Neural cell (in vitro differentiated cells): ENCODE data around the gene MTHFD1L. TPM values are rescaled to one million over a fixed set of nuclear protein-coding genes. Genes with fewer than 3 reads are reported as not detected.

Experiments
- H2AFZ ChIP-seq: fragments of 200-600, 300-800 bp; sonication (generic), shearing (Covaris generic); 2 replicates; pipeline ENCODE4 v1.6.0; 2014; ENCODE audit warnings: low read depth, mild to moderate bottlenecking, antibody characterized with exemption, low read length, moderate library complexity
- H3F3A ChIP-seq: fragments of 200-600 bp; shearing (Covaris generic); 2 replicates; pipeline ENCODE4 v1.6.1; 2016; ENCODE audit warnings: mild to moderate bottlenecking, moderate library complexity, mixed read lengths, antibody characterized with exemption, low read length; ENCODE audit not compliant: insufficient read depth, poor library complexity, severe bottlenecking
- H3K27ac ChIP-seq: fragments of 200-600, 300-800 bp; sonication (generic), shearing (Covaris generic); 2 replicates; pipeline ENCODE4 v1.5.1; 2014; ENCODE audit warnings: mild to moderate bottlenecking, low read length, moderate library complexity
- H3K27me3 ChIP-seq: fragments of 300-800, 200-600 bp; sonication (generic), shearing (Covaris generic); 2 replicates; pipeline ENCODE4 v1.6.0; 2014; ENCODE audit warnings: mild to moderate bottlenecking, low read depth, low read length, moderate library complexity; ENCODE audit not compliant: insufficient read depth
- H3K36me3 ChIP-seq: fragments of 300-800, 200-600 bp; sonication (generic), shearing (Covaris generic); 2 replicates; pipeline ENCODE4 v1.5.1; 2014; ENCODE audit warnings: mild to moderate bottlenecking, antibody characterized with exemption, low read length, moderate library complexity; ENCODE audit not compliant: insufficient read depth
- H3K4me2 ChIP-seq: fragments of 300-800, 200-600 bp; sonication (generic), shearing (Covaris generic); 2 replicates; pipeline ENCODE4 v1.6.0; 2014; ENCODE audit warnings: mild to moderate bottlenecking, low read length
- H3K4me3 ChIP-seq: fragments of 300-800, 200-600 bp; sonication (generic), shearing (Covaris generic); 2 replicates; pipeline ENCODE4 v1.5.1; 2014; ENCODE audit warnings: mild to moderate bottlenecking, low read length, moderate library complexity
- H3K79me2 ChIP-seq: fragments of 200-600 bp; shearing (Covaris generic); replicated peaks from 2 replicates; pipeline ENCODE4 v1.6.0; 2014; ENCODE audit warnings: mild to moderate bottlenecking, low read length, moderate library complexity; ENCODE audit not compliant: insufficient read depth
- H3K9ac ChIP-seq: fragments of 300-800, 200-600 bp; sonication (generic), shearing (Covaris generic); 2 replicates; pipeline ENCODE4 v1.6.1; 2016; ENCODE audit warnings: mild to moderate bottlenecking, low read length, mixed read lengths
- H3K9me2 ChIP-seq: fragments of 200-600 bp; shearing (Covaris generic); 2 replicates; pipeline ENCODE4 v1.6.1; 2016; ENCODE audit warnings: mild to moderate bottlenecking, low read length, mixed read lengths; ENCODE audit not compliant: insufficient read depth
- H3K9me3 ChIP-seq: fragments of 200-600, 300-800 bp; sonication (generic), shearing (Covaris generic); 2 replicates; pipeline ENCODE4 v1.6.1; 2016; ENCODE audit warnings: mild to moderate bottlenecking, mixed run types, low read length, moderate library complexity, mixed read lengths
- H4K20me1 ChIP-seq: fragments of 200-600 bp; shearing (Covaris generic); 2 replicates; pipeline ENCODE4 v1.6.1; 2016; ENCODE audit warnings: mild to moderate bottlenecking, mixed run types; ENCODE audit not compliant: insufficient read depth
- EP300 ChIP-seq: fragments of 450-650 bp; conservative IDR thresholded peaks from 2 replicates; pipeline ENCODE4 v1.6.1; 2014; ENCODE audit warnings: antibody characterized with exemption, mild to moderate bottlenecking, moderate library complexity; ENCODE audit not compliant: poor library complexity, severe bottlenecking
- EZH2 ChIP-seq: fragments of 200-600, 300-800 bp; shearing (Covaris generic), sonication (generic); IDR thresholded peaks from 2 replicates; pipeline ENCODE4 v1.6.1; 2014; ENCODE audit warnings: antibody characterized with exemption, low read length, borderline replicate concordance, mild to moderate bottlenecking; ENCODE audit not compliant: insufficient read depth, poor library complexity, severe bottlenecking
- MXI1 ChIP-seq: fragments of 450-650 bp; conservative IDR thresholded peaks from 2 replicates; pipeline ENCODE4 v1.6.1; 2014; ENCODE audit warnings: antibody characterized with exemption, mild to moderate bottlenecking; ENCODE audit not compliant: poor library complexity, severe bottlenecking
- POLR2AphosphoS5 ChIP-seq: IDR thresholded peaks from 2 replicates; pipeline ENCODE4 v1.6.1; 2012
- RAD21 ChIP-seq: fragments of 450-650 bp; conservative IDR thresholded peaks from 2 replicates; pipeline ENCODE4 v1.6.1; 2014; ENCODE audit warnings: antibody characterized with exemption, mild to moderate bottlenecking, moderate library complexity
- SMC3 ChIP-seq: fragments of 450-650 bp; conservative IDR thresholded peaks from 2 replicates; pipeline ENCODE4 v1.6.1; 2014; ENCODE audit warnings: antibody characterized with exemption, mild to moderate bottlenecking, moderate library complexity; ENCODE audit not compliant: poor library complexity
- TAF1 ChIP-seq: IDR thresholded peaks from 2 replicates; pipeline ENCODE4 v1.6.1; 2012; ENCODE audit warnings: low read depth
- polyA plus RNA-seq: library from polyadenylated mRNA; depleted of rRNA; stranded (reverse); fragments of >200 nt; gene quantifications from 2 replicates; pipeline ENCODE4 v1.2.3, GENCODE V29; 2014
- TF ChIP-seq, protein P1 (sequence below): fragments of 450-650 bp; IDR thresholded peaks from 2 replicates; pipeline ENCODE4 v1.5.1; 2014; ENCODE audit warnings: antibody characterized with exemption, mild to moderate bottlenecking, moderate library complexity; ENCODE audit not compliant: poor library complexity, severe bottlenecking
- TF ChIP-seq, protein P2 (sequence below): IDR thresholded peaks from 2 replicates; pipeline ENCODE4 v1.6.1; 2012; ENCODE audit warnings: borderline replicate concordance

MTHFD1L gene
- polyA plus RNA-seq, 1 donor from 2014 or later = 6.3 TPM

DNA sequence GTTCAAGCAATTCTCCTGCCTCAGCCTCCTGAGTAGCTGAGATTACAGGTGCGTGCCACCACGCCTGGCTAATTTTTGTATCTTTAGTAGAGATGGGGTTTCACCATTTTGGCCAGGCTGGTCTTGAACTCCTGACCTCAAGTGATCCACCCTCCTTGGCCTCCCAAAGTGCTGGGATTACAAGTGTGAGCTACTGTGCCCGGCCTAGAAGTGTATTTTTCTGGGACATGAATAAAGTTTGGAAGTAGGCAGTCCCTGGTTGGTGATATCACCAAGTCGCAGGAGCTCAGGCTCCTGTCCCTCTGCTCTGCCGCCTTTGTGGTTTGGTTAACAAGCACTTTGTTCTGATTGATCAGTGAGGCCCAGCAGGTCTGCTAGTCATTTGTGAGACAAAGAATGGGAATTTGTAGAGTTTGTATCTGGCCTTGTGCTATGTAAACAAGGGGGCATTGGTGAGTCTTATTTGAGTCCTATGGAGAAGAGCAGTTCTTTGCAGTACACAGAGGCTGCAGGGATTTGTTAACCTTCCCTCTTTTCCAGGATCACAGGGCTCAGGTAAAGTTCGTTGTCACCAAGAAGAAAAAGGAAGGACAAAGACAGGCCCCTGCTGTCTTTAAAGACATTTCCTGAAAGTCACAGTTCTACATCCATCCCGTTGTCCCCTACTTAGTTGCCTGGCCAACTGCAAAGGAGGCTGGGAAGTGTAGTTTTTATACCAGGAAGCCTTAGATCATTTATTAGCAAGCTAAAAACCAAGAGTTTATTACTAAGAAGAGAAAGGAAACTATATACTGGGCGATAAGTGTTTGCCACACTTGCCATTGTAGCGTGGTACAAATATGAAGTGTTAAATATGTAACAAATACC, 13.1 kb downstream of the MTHFD1L start:
- Histone ChIP-seq H3K36me3 (no peaks in the 10 kb centered on the region), H2AFZ (no peak overlapping the region), H3K9me3 (no peaks in the 10 kb centered on the region), H3K27me3 (no peaks in the 10 kb centered on the region), H3K27ac (no peak overlapping the region), H3K79me2 (no peaks in the 10 kb centered on the region), H3K4me3 (no peak overlapping the region), H3K4me2 (no peak overlapping the region), H4K20me1 (no peaks in the 10 kb centered on the region), H3K9me2 (no peaks in the 10 kb centered on the region), H3K9ac (no peak overlapping the region), H3F3A (no peaks in the 10 kb centered on the region)
- TF ChIP-seq SMC3 (no peak), RAD21 (no peak), EZH2 (no peak), POLR2AphosphoS5 (no peak), TAF1 (no peak), MXI1 (no peak), EP300 (no peak)
- TF ChIP-seq, protein P1, sequence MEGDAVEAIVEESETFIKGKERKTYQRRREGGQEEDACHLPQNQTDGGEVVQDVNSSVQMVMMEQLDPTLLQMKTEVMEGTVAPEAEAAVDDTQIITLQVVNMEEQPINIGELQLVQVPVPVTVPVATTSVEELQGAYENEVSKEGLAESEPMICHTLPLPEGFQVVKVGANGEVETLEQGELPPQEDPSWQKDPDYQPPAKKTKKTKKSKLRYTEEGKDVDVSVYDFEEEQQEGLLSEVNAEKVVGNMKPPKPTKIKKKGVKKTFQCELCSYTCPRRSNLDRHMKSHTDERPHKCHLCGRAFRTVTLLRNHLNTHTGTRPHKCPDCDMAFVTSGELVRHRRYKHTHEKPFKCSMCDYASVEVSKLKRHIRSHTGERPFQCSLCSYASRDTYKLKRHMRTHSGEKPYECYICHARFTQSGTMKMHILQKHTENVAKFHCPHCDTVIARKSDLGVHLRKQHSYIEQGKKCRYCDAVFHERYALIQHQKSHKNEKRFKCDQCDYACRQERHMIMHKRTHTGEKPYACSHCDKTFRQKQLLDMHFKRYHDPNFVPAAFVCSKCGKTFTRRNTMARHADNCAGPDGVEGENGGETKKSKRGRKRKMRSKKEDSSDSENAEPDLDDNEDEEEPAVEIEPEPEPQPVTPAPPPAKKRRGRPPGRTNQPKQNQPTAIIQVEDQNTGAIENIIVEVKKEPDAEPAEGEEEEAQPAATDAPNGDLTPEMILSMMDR = no peak
- TF ChIP-seq, protein P2, sequence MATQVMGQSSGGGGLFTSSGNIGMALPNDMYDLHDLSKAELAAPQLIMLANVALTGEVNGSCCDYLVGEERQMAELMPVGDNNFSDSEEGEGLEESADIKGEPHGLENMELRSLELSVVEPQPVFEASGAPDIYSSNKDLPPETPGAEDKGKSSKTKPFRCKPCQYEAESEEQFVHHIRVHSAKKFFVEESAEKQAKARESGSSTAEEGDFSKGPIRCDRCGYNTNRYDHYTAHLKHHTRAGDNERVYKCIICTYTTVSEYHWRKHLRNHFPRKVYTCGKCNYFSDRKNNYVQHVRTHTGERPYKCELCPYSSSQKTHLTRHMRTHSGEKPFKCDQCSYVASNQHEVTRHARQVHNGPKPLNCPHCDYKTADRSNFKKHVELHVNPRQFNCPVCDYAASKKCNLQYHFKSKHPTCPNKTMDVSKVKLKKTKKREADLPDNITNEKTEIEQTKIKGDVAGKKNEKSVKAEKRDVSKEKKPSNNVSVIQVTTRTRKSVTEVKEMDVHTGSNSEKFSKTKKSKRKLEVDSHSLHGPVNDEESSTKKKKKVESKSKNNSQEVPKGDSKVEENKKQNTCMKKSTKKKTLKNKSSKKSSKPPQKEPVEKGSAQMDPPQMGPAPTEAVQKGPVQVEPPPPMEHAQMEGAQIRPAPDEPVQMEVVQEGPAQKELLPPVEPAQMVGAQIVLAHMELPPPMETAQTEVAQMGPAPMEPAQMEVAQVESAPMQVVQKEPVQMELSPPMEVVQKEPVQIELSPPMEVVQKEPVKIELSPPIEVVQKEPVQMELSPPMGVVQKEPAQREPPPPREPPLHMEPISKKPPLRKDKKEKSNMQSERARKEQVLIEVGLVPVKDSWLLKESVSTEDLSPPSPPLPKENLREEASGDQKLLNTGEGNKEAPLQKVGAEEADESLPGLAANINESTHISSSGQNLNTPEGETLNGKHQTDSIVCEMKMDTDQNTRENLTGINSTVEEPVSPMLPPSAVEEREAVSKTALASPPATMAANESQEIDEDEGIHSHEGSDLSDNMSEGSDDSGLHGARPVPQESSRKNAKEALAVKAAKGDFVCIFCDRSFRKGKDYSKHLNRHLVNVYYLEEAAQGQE = no peak

DNA sequence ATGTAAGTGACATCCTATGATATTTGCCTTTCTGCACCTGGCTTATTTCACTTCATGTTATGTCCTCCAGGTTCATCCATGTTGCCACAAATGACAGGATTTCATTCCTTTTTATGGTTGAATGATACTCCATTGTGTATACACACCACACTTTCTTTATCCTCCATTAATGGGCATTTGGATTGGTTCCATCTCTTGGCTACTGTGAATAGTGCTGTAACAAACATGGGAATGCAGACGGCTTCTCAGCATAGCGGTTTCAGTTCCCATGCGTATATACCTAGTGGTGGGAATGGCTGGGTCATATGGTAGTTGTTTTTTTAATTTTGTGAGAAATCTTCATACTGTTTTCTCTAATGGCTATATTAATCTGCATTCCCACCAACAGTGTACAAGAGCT, 14.8 kb downstream of the MTHFD1L start:
- Histone ChIP-seq H4K20me1 (no peaks in the 10 kb centered on the region), H3K9me3 (no peaks in the 10 kb centered on the region), H3K9me2 (no peaks in the 10 kb centered on the region), H3K27me3 (no peaks in the 10 kb centered on the region), H3K36me3 (no peaks in the 10 kb centered on the region), H2AFZ (no peak overlapping the region), H3K9ac (no peak overlapping the region), H3F3A (no peaks in the 10 kb centered on the region), H3K27ac (no peak overlapping the region), H3K4me3 (no peak overlapping the region), H3K79me2 (no peaks in the 10 kb centered on the region), H3K4me2 (no peak overlapping the region)
- TF ChIP-seq, protein P1 = no peak
